ENCODE measurements around the gene B4GALT3. TPM values are rescaled to one million over a fixed set of nuclear protein-coding genes. Genes with fewer than 3 reads are reported as not detected.

The B4GALT3 gene
- total RNA-seq, 4 donors from 2014 or later = 1.0 to 23.9 (median 19.9) TPM

- no peaks in the 10 kb centered on the region for H3K9me3 ChIP-seq
- no peaks in the 10 kb centered on the region for H3K36me3 ChIP-seq
- TF ChIP-seq POLR2A (IDR thresholded peaks at IDR 0.05) = no peak
- no peak for TF ChIP-seq CTCF (IDR thresholded peaks at IDR 0.05)
- intact Hi-C loops (cut with DNase I; ENCODE audit: low total_unique reads) = no loop called here
- H3K27ac ChIP-seq = no peak overlapping the region
- H3K4me3 ChIP-seq = no peak overlapping the region
- H3K27me3 ChIP-seq = no peaks in the 10 kb centered on the region
- DNase-seq = no peak
- H3K4me1 ChIP-seq = peaks cover 0 to 9% of the 10 kb centered on the region in 2 donors
These were observed 49.7 kb downstream of the B4GALT3 start for GRCh38 chr1:161127649-161128048.

- DNase-seq = no peak
- Histone ChIP-seq H3K27me3 (no peaks in the 10 kb centered on the region), H3K27ac (no peak overlapping the region), H3K4me1 (peaks cover 8 to 12% of the 10 kb centered on the region in 2 donors), H3K36me3 (no peaks in the 10 kb centered on the region), H3K9me3 (no peaks in the 10 kb centered on the region), H3K4me3 (no peak overlapping the region)
- TF ChIP-seq CTCF (IDR thresholded peaks at IDR 0.05) (no peak), POLR2A (IDR thresholded peaks at IDR 0.05) (no peak)
- intact Hi-C loops (cut with DNase I; ENCODE audit: low total_unique reads) = no loop called here
These were observed 54.3 kb downstream of the B4GALT3 start for GRCh38 chr1:161122967-161123366.

GRCh38 chr1:161121834-161122233 is 55.5 kb downstream of the B4GALT3 start:
- intact Hi-C loops (cut with DNase I; ENCODE audit: low total_unique reads) = no loop called here

More at GRCh38 chr1:161121834-161122233, 55.5 kb downstream of the B4GALT3 start:
- Histone ChIP-seq H3K36me3 (no peaks in the 10 kb centered on the region), H3K27me3 (no peaks in the 10 kb centered on the region), H3K9me3 (no peaks in the 10 kb centered on the region), H3K4me1 (peaks cover 7 to 11% of the 10 kb centered on the region in 2 donors), H3K27ac (no peak overlapping the region), H3K4me3 (no peak overlapping the region)
- TF ChIP-seq CTCF (IDR thresholded peaks at IDR 0.05) (no peak), POLR2A (IDR thresholded peaks at IDR 0.05) (no peak)
- DNase-seq = no peak

Small RNA genes within 50 kb of the gene (microRNA-seq; reads per million reads assigned to microRNA genes)
- not detected for gene MIR5187 (ENCODE audit: borderline microRNAs expressed, borderline replicate concordance)

Small RNA genes within 50 kb of the gene (small RNA-seq; reads per million reads assigned to genes)
- not detected for gene RF01225

Other genes with a start within 250 kb of the B4GALT3 start
- not detected for gene ITLN2, start 222.7 kb downstream of the B4GALT3 start, total RNA-seq
- 10 to 100 TPM; 22.6 to 45.3 (median 26.6) TPM for gene F11R, start 156.4 kb downstream of the B4GALT3 start, total RNA-seq
- gene TSTD1, start 138.5 kb downstream of the B4GALT3 start, total RNA-seq = 10 to 100 TPM in 1 of 4 donors, 1 to 10 TPM in 1, not detected in 2; 5.6 to 20.3 TPM
- gene USF1, start 131.5 kb downstream of the B4GALT3 start, total RNA-seq = 10 to 100 TPM; 20.7 to 71.8 (median 44.2) TPM
- 1 to 10 TPM in 3 of 4 donors, under 1 TPM in 1; 0.88 to 3.4 (median 2.6) TPM for gene ARHGAP30, start 107.6 kb downstream of the B4GALT3 start, total RNA-seq
- gene NECTIN4, start 87.9 kb downstream of the B4GALT3 start, total RNA-seq = 1 to 10 TPM in 1 of 4 donors, not detected in 3; 2.1 TPM
- 10 to 100 TPM in 1 of 4 donors, 1 to 10 TPM in 2, under 1 TPM in 1; 0.51 to 12.1 (median 3.4) TPM for gene KLHDC9, start 79.1 kb downstream of the B4GALT3 start, total RNA-seq
- 10 to 100 TPM in 3 of 4 donors, 1 to 10 TPM in 1; 3.3 to 38.9 (median 29.8) TPM for gene PFDN2, start 59.5 kb downstream of the B4GALT3 start, total RNA-seq
- 10 to 100 TPM in 3 of 4 donors, 1 to 10 TPM in 1; 1.0 to 36.9 (median 22.0) TPM for gene NIT1, start 59.4 kb downstream of the B4GALT3 start, total RNA-seq
- gene DEDD, start 44.8 kb downstream of the B4GALT3 start, total RNA-seq = 10 to 100 TPM in 3 of 4 donors, 1 to 10 TPM in 1; 4.4 to 42.2 (median 36.1) TPM
- 100 to 1,000 TPM in 1 of 4 donors, 10 to 100 TPM in 2, 1 to 10 TPM in 1; 2.0 to 111 (median 62.9) TPM for gene UFC1, start 23.5 kb downstream of the B4GALT3 start, total RNA-seq
- 10 to 100 TPM in 3 of 4 donors, 1 to 10 TPM in 1; 4.1 to 38.1 (median 29.9) TPM for gene USP21, start 18.0 kb downstream of the B4GALT3 start, total RNA-seq
- gene PPOX, start 11.1 kb downstream of the B4GALT3 start, total RNA-seq = 10 to 100 TPM; 11.3 to 40.5 (median 21.6) TPM
- gene ADAMTS4, start 21.5 kb upstream of the B4GALT3 start, total RNA-seq = 10 to 100 TPM in 3 of 4 donors, 1 to 10 TPM in 1; 1.3 to 41.5 (median 10.9) TPM
- 100 to 1,000 TPM in 1 of 4 donors, 10 to 100 TPM in 3; 43.8 to 107 (median 93.9) TPM for gene NDUFS2, start 24.9 kb upstream of the B4GALT3 start, total RNA-seq
- gene FCER1G, start 37.8 kb upstream of the B4GALT3 start, total RNA-seq = 10 to 100 TPM in 3 of 4 donors, 1 to 10 TPM in 1; 1.3 to 39.4 (median 12.6) TPM
- gene APOA2, start 46.1 kb upstream of the B4GALT3 start, total RNA-seq = not detected
- gene TOMM40L, start 48.6 kb upstream of the B4GALT3 start, total RNA-seq = 10 to 100 TPM in 1 of 4 donors, 1 to 10 TPM in 3; 2.6 to 13.2 (median 7.3) TPM
- not detected for gene NR1I3, start 60.7 kb upstream of the B4GALT3 start, total RNA-seq
- 1 to 10 TPM in 2 of 4 donors, under 1 TPM in 1, not detected in 1; 0.77 to 3.1 (median 1.9) TPM for gene PCP4L1, start 81.2 kb upstream of the B4GALT3 start, total RNA-seq
- gene MPZ, start 132.5 kb upstream of the B4GALT3 start, total RNA-seq = 10 to 100 TPM in 1 of 4 donors, 1 to 10 TPM in 1, not detected in 2; 2.2 to 10.7 TPM
- 100 to 1,000 TPM in 1 of 4 donors, 10 to 100 TPM in 3; 28.5 to 127 (median 55.8) TPM for gene SDHC, start 136.9 kb upstream of the B4GALT3 start, total RNA-seq
- gene CFAP126, start 190.4 kb upstream of the B4GALT3 start, total RNA-seq = not detected

Measured in uterus (tissue), 4 donors.